ENCODE data around the gene BNC2. TPM values are rescaled to one million over a fixed set of nuclear protein-coding genes. Genes with fewer than 3 reads are reported as not detected.
A peak's percentile ranks its signal among the peaks of the same experiment; 100 is the strongest.

Gene BNC2
- total RNA-seq, 4 donors from 2014 or later, result 19.0 to 53.6 (median 25.3) TPM

DNA sequence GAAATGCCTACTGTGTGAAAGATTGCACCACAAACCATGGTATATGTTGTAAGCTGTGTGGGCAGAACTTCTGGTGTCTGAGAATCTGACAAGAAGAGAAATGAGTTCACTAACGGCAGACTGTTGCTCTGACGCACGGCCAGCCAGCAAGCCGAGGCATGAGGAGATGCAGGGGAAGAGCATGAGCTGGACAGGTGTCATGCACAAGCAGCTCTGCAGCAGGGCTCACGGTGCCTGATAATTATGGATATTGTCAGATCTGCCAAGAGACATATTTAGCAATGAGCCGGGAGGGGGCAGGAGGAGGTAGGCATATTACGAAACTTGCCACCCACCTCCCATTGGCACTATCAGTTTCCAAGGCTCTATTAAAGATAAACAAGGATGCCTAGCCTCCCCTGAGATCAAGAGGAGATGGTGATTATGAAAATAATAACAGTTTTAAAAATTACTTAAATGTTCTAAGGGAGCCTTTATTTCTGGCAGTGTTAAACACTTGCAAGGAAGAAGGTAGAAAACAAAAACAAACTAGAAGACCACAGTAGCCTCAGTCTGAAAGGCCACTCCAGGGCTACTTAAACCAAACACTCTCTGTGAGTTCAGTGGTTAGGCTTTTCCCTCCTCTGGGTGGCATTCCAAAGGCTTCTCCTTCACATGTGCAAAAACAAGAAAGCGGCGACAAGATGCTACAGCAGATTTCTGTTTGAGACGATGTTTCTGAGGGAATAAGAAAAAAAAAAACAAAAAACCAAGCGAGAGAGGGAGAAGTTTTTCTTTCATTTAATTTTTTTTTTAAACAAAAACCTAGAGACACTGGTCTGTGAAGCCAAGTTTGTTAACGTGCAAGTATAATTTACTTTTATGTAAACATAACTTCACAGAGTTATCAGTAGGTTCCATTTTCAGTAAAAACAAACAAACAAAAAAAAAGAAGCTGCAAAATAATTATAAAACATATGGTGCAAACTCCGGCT, 339.5 kb downstream of the BNC2 start:
- TF ChIP-seq, protein P1, sequence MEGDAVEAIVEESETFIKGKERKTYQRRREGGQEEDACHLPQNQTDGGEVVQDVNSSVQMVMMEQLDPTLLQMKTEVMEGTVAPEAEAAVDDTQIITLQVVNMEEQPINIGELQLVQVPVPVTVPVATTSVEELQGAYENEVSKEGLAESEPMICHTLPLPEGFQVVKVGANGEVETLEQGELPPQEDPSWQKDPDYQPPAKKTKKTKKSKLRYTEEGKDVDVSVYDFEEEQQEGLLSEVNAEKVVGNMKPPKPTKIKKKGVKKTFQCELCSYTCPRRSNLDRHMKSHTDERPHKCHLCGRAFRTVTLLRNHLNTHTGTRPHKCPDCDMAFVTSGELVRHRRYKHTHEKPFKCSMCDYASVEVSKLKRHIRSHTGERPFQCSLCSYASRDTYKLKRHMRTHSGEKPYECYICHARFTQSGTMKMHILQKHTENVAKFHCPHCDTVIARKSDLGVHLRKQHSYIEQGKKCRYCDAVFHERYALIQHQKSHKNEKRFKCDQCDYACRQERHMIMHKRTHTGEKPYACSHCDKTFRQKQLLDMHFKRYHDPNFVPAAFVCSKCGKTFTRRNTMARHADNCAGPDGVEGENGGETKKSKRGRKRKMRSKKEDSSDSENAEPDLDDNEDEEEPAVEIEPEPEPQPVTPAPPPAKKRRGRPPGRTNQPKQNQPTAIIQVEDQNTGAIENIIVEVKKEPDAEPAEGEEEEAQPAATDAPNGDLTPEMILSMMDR (IDR thresholded peaks at IDR 0.05), result no peak
- ATAC-seq (ENCODE audit: low FRiP score) (peak; percentile 89), DNase-seq (ENCODE audit: low spot score) (no peak)

DNA sequence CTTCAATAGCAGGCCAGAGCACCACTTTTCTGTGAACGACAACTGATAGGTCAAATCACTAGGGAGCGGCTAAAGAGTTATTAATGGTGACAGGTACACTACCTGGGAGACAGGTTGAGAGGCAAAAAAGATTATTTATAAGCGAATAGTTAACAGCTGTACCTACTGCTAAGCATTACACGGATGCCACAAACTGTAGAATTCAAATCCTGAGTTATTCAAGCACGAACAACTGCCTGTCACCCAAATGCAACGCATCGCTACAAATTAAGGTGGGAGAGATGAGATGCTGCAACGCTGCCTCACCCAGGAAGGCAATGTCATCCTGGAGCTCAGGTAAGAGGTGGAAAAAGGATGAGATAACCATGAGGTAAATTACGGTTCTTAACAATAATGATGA, 342.9 kb downstream of the BNC2 start:
- ATAC-seq (ENCODE audit: low FRiP score) (no peak), DNase-seq (ENCODE audit: low spot score) (no peak)
- TF ChIP-seq, protein P1 (IDR thresholded peaks at IDR 0.05), result no peak

DNA sequence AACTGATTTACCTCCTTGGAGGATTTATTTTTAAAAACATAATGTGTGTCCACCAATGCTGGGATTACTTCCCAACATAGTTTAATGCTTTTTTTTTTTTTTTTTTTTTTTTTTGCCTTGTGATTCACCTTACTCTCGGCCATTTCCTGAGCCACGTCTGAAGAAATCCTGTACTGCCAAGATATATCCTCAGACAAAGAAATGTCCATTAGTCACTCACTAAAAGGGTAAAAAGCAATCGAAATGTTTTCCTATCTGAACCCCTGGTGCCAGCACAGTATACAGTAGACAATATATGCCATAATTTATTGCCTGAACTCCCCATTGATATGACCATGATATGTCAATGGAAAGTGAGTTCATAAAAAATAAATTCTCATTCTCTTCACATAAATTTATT, 344.1 kb downstream of the BNC2 start:
- TF ChIP-seq, protein P1 (IDR thresholded peaks at IDR 0.05), result no peak
- DNase-seq (ENCODE audit: low spot score) (no peak), ATAC-seq (ENCODE audit: low FRiP score) (peak; percentile 45)

DNA sequence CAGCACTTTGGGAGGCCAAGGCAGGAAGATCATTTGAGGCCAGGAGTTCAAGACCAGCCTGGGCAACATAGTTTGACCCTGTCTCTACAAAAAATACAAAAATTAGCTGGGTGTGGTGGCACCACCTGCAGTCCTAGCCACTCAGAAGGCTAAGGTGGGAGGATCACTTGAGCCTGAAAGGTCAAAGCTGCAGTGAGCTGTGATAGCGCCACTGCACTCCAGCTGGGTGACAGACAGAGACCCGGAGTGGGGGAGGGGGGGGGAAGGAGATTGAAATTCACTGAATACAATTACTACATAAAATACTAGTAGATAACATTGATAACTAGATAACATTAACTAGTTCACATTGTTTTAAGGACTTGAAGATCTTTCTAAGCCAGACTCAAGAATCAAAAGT, 345.6 kb downstream of the BNC2 start:
- DNase-seq (ENCODE audit: low spot score), result no peak
- TF ChIP-seq, protein P1 (IDR thresholded peaks at IDR 0.05), result no peak
- no peak for ATAC-seq (ENCODE audit: low FRiP score)

DNA sequence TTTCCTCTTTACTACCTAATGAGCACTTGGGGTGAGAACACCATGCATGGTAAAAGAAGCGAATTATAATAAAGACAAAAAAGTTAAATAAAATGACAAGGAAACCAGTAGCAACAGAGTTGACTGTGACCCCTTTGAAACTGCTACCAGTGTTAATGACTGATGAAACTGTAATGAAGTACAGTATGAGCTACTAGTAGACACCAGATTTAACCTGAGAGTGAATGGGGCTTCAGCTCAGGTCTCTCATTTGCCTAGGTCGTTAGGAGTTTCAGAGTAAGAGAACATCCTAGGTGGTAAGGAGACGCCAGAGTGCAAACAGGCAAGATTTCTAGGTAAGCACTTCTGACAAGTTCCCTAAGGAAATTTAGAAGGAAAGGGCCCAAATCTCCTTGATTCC, 346.4 kb downstream of the BNC2 start:
- DNase-seq (ENCODE audit: low spot score) (no peak), ATAC-seq (ENCODE audit: low FRiP score) (no peak)
- TF ChIP-seq, protein P1 (IDR thresholded peaks at IDR 0.05), result no peak

DNA sequence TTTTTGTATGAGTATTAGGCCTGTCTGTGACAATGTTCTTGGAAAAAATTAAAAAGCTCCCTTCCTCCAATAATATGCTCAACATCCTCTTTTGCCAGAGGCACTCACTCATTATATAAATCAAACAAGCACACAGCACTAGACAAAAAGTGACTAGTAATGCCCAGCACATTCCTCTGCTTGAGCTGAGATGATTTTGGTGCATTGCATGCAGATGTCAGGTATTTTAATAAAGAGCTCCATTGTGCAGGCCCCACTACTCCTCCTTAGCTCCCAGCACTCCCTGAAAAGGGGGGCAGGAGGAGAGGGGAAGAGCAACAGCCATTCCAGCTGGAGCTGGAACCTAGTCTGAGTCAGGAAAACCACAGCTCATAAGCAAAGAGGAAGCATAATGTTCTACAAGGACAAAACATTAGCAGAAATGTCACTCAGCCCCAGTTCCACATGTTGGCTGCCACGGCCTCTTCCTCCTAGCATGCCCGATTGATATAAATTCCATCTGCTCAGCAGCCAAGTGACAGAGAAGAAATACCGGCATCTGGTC, 348.5 kb downstream of the BNC2 start:
- TF ChIP-seq, protein P1 (IDR thresholded peaks at IDR 0.05), result no peak
- no peak for ATAC-seq (ENCODE audit: low FRiP score)
- no peak for DNase-seq (ENCODE audit: low spot score)
